ENCODE data around the gene MSRB3.

DNA sequence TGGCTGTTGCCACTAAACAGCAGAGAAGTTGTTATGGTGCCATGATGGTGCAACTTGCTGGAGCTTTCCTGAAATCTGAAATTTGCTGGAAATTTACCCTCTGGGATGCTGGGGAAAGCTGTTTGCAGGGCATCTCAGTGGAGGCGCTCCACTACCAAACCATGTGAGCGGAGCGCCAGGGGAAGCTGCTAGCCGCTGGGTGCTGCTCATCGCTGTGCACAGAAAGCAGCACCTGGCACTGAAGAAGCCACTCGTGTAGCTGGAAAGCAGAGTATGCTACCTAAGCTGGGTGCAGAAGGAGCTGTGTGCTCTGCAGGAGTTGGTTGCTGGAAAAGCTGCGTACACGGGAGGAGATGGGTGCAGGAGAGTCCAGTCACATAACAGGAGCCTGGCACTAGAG, 53.0 kb downstream of the MSRB3 start:
- TF ChIP-seq POLR2A (IDR thresholded peaks at IDR 0.05) (no peak), POLR2AphosphoS5 (IDR thresholded peaks at IDR 0.05; ENCODE audit: insufficient read depth in 1 of 2, low read depth in 1 of 2) (no peak), CTCF (IDR thresholded peaks at IDR 0.05) (no peak)
